ENCODE results near the gene NOS1AP.

DNA sequence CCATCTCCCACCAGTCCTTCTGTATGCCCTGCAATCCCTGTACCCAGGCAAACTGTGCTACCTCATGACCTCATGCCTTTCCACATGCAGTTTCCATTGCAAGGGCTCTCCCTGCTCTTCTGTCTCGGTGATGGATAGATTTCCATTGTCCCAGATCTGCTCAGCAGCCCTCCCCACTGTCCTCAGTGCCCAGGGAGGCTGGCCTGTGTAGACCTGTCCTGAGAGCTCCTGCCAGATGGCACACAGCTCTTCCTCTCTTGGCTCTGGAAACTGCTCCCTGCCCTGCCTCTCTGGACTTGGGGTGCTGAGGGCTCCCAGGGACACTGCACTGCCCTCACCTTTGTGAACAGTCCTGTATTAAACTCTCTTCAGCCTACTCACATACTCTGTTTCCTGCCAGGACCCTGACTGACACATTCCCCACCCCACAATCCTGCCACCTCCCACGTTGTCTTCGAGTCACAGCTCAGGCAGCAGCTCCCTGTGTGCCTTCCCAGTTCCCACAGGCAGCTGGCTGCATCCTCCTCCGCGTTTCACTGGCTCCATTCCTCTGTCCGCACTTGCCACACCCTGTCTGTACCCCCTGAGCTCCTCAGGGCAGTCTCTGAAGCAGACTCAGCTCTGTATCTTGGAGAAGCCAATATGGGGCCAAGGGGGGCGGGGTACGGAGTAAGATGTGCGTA lies 250.1 kb downstream of the NOS1AP start:
- TF ChIP-seq, protein P1, sequence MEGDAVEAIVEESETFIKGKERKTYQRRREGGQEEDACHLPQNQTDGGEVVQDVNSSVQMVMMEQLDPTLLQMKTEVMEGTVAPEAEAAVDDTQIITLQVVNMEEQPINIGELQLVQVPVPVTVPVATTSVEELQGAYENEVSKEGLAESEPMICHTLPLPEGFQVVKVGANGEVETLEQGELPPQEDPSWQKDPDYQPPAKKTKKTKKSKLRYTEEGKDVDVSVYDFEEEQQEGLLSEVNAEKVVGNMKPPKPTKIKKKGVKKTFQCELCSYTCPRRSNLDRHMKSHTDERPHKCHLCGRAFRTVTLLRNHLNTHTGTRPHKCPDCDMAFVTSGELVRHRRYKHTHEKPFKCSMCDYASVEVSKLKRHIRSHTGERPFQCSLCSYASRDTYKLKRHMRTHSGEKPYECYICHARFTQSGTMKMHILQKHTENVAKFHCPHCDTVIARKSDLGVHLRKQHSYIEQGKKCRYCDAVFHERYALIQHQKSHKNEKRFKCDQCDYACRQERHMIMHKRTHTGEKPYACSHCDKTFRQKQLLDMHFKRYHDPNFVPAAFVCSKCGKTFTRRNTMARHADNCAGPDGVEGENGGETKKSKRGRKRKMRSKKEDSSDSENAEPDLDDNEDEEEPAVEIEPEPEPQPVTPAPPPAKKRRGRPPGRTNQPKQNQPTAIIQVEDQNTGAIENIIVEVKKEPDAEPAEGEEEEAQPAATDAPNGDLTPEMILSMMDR (IDR thresholded peaks at IDR 0.05): no peak
- no peak for TF ChIP-seq POLR2A (IDR thresholded peaks at IDR 0.05)
